T-cell (primary cell): ENCODE data around the gene GXYLT2. TPM values are rescaled to one million over a fixed set of nuclear protein-coding genes. Genes with fewer than 3 reads are reported as not detected.

ENCODE experiments used
- ATAC-seq, 4 experiments: fragments of 200-7000 bp in 3 of 4; fragments of 150-1000 bp in 1 of 4; cut with Tn5 transposase; replicated peaks in 1 of 4; 1 replicate in 3 of 4; 2 replicates in 1 of 4; pipeline ENCODE4 v1.10.0; 2021; ENCODE audit warnings: moderate library complexity in 3 of 4, mild to moderate bottlenecking in 2 of 4, moderate number of reproducible peaks in 1 of 4
- CTCF ChIA-PET, 2 donors: fragments of 300-600 bp; sonication (Branson Sonifier 250); formaldehyde crosslinking; loops; one replicate each; lab custom pipeline; 2022; ENCODE audit warnings: antibody characterized with exemption in 2 of 2; lab: Charles Lee
- POLR2A ChIA-PET, 2 donors: fragments of 300-600 bp; sonication (Branson Sonifier 250); formaldehyde crosslinking; loops; one replicate each; lab custom pipeline; 2022; ENCODE audit warnings: antibody characterized with exemption in 2 of 2; lab: Charles Lee
- DNase-seq, 35 experiments: peaks; one replicate each; pipeline versions ENCODE4 v3.0.0 to v3.0.0-alpha.2; 2013 to 2023
- H3K27ac ChIP-seq: one replicate; pipeline ENCODE4 v1.5.1; 2013; ENCODE audit warnings: low read length
- H3K27me3 ChIP-seq, 2 experiments: replicated peaks in 1 of 2; 1 replicate in 1 of 2; 2 replicates in 1 of 2; pipeline versions ENCODE4 v1.6.1 to v1.7.0; 2013; ENCODE audit warnings: low read length in 1 of 2, mixed read lengths in 1 of 2; ENCODE audit not compliant: control insufficient read depth in 2 of 2, insufficient read depth in 2 of 2; ENCODE audit errors: extremely low read depth in 1 of 2
- H3K36me3 ChIP-seq, 2 donors: 1 replicate in 1 of 2; 2 replicates in 1 of 2; pipeline versions ENCODE4 v1.6.1 to v1.7.0; 2013; ENCODE audit warnings: low read length in 1 of 2; ENCODE audit not compliant: control insufficient read depth in 2 of 2, insufficient read depth in 1 of 2; ENCODE audit errors: extremely low read depth in 1 of 2
- H3K4me1 ChIP-seq, 2 experiments: 1 replicate in 1 of 2; 2 replicates in 1 of 2; pipeline versions ENCODE4 v1.6.1 to v1.7.0; 2013; ENCODE audit warnings: low read length in 2 of 2, mixed read lengths in 1 of 2; ENCODE audit not compliant: insufficient read depth in 2 of 2, control insufficient read depth in 1 of 2; ENCODE audit errors: extremely low read depth in 1 of 2
- H3K4me3 ChIP-seq, 2 donors: 1 replicate in 1 of 2; 2 replicates in 1 of 2; pipeline versions ENCODE4 v1.5.1 to v1.7.0; 2013; ENCODE audit warnings: mild to moderate bottlenecking in 2 of 2, low read length in 1 of 2, moderate library complexity in 1 of 2; ENCODE audit not compliant: control insufficient read depth in 1 of 2; ENCODE audit errors: extremely low read depth in 1 of 2
- H3K9me3 ChIP-seq: 2 replicates; pipeline ENCODE4 v1.7.0; 2013
- H3K27ac Mint-ChIP-seq, 2 donors: one replicate each; pipeline ENCODE4 v1.8.0; 2020 to 2021; ENCODE audit warnings: mild to moderate bottlenecking in 2 of 2, mixed read lengths in 2 of 2
- H3K27me3 Mint-ChIP-seq, 2 donors: one replicate each; pipeline ENCODE4 v1.8.0; 2021 to 2022; ENCODE audit warnings: mixed read lengths in 2 of 2
- H3K36me3 Mint-ChIP-seq: one replicate; pipeline ENCODE4 v1.8.0; 2021; ENCODE audit warnings: mixed read lengths
- H3K4me1 Mint-ChIP-seq, 3 donors: one replicate each; pipeline ENCODE4 v1.8.0; 2020 to 2022; ENCODE audit warnings: mixed read lengths in 3 of 3, mild to moderate bottlenecking in 1 of 3
- H3K4me3 Mint-ChIP-seq, 3 donors: one replicate each; pipeline ENCODE4 v1.8.0; 2020 to 2022; ENCODE audit warnings: mild to moderate bottlenecking in 3 of 3, mixed read lengths in 3 of 3, moderate library complexity in 3 of 3
- H3K9me3 Mint-ChIP-seq, 3 donors: one replicate each; pipeline ENCODE4 v1.8.0; 2020 to 2022; ENCODE audit warnings: mixed read lengths in 3 of 3
- WGBS: methylation state at CpG from one replicate; pipeline ENCODE4 v1.1.5; 2013; ENCODE audit warnings: missing lambda C conversion rate; ENCODE audit not compliant: insufficient coverage; 5-methylcytosine and 5-hydroxymethylcytosine counted together
- total RNA-seq, 35 experiments: library from RNA in 6 of 35; stranded (reverse) in 6 of 35; fragments of 120-200 nt in 1 of 35; gene quantifications; one replicate each; pipeline versions ENCODE4 v1.2.1 to v1.2.4 and lab custom pipeline; 2013 to 2026

Gene GXYLT2
- total RNA-seq, 5 donors from 2014 or later (not counting 1 experiment from before 2014, with no cell fraction given) = 0.09 to 0.19 TPM; not detected in 3

GRCh38 chr3:72904163-72904562 lies 16.3 kb downstream of the GXYLT2 start:
- no peak for ATAC-seq
- Mint-ChIP-seq H3K36me3 (peaks cover 3% of the 10 kb centered on the region), H3K9me3 (no peaks in the 10 kb centered on the region), H3K4me1 (no peaks in the 10 kb centered on the region), H3K4me3 (no peak overlapping the region), H3K27ac (no peak overlapping the region), H3K27me3 (peaks cover 9% of the 10 kb centered on the region in 2 donors)
- Histone ChIP-seq H3K27ac (no peak overlapping the region), H3K9me3 (no peaks in the 10 kb centered on the region), H3K27me3 (no peaks in the 10 kb centered on the region), H3K4me1 (no peaks in the 10 kb centered on the region), H3K4me3 (no peak overlapping the region), H3K36me3 (no peaks in the 10 kb centered on the region)
- ChIA-PET CTCF (no interaction called here), POLR2A (no interaction called here)
- WGBS = no CpG with 5 or more reads among the region's 2 CpGs
- DNase-seq = no peak

DNA sequence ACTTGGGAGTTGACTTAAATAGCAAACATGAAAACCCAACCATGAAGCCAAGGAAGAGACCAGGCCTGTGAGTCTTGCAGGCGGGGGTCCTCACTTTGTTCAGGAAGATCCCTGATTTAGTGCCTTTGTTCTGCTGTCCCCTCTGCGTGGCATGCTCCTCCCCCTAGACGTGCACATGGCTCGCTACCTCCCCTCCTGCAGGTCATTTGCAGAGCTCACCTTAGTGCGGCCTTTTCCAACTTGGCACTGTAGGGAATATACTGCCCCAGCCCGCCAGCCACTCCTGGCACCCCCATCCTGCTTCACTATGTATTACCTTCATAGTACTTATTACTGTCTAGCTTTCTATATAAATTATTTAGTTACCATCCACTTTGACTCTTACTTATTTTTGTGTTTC lies 18.3 kb downstream of the GXYLT2 start:
- ChIA-PET CTCF (no interaction called here), POLR2A (no interaction called here)
- WGBS = 80% methylated on average over 5 of the region's 6 CpGs
- Mint-ChIP-seq H3K36me3 (peaks cover 3% of the 10 kb centered on the region), H3K9me3 (no peaks in the 10 kb centered on the region), H3K27me3 (peaks cover 7 to 9% of the 10 kb centered on the region in 2 donors), H3K27ac (no peak overlapping the region), H3K4me1 (no peaks in the 10 kb centered on the region), H3K4me3 (no peak overlapping the region)
- Histone ChIP-seq H3K4me3 (no peak overlapping the region), H3K4me1 (no peaks in the 10 kb centered on the region), H3K9me3 (no peaks in the 10 kb centered on the region), H3K27ac (no peak overlapping the region), H3K27me3 (no peaks in the 10 kb centered on the region), H3K36me3 (no peaks in the 10 kb centered on the region)
- DNase-seq (no peak), ATAC-seq (no peak)

- Histone ChIP-seq H3K27ac (no peak overlapping the region), H3K27me3 (no peaks in the 10 kb centered on the region), H3K4me1 (no peaks in the 10 kb centered on the region), H3K4me3 (no peak overlapping the region), H3K36me3 (no peaks in the 10 kb centered on the region), H3K9me3 (no peaks in the 10 kb centered on the region)
- Mint-ChIP-seq H3K27ac (no peak overlapping the region), H3K4me1 (no peaks in the 10 kb centered on the region), H3K27me3 (peaks cover 1 to 5% of the 10 kb centered on the region in 2 donors), H3K36me3 (no peaks in the 10 kb centered on the region), H3K4me3 (no peak overlapping the region), H3K9me3 (no peaks in the 10 kb centered on the region)
- ATAC-seq (no peak), DNase-seq (no peak)
- CTCF ChIA-PET = no interaction called here
- POLR2A ChIA-PET = no interaction called here
- 75% methylated on average over 3 of the region's 4 CpGs for WGBS
Observed at GRCh38 chr3:72907131-72907711, 19.4 kb downstream of the GXYLT2 start.

DNA sequence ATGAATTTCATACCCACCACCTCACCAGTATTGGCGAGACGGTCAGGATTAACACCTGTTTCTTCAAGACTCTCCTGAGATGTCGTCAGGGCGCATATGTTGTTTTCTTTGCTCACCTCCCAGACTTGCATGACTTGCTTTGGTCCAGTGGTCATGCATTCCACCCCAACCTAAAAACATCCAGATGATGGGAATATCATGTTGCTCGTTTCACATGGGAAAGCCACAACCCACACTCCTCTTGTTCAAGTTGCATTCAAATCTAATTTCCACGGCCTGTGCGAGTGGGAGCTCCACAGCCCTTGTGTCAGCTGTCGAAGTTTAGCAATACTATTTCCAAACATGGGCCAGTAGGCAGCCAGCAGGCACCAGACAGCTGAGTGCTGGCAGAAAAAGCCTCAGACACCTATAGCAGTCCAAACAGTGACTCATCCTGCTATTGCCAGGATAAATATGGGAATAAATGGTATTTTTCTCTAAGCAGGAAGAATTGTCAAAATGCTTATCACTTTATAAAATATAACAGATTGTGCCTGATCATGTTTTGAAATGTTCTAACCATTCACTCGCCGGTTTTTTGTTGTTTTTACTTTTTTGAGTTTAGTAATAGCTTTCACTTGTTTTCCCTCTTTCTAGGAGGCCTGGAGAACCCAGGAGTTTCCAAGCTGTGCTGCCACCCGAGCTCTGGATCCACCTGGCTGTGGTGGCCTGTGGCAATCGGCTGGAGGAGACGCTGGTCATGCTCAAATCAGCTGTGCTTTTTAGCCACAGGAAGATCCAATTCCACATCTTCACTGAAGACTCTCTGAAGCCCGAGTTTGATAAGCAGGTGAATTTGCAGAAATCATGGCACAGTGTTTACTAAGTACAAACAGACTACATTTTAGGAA lies 20.1 kb downstream of the GXYLT2 start:
- no peaks in the 10 kb centered on the region for H3K9me3 Mint-ChIP-seq
- ATAC-seq = no peak
- CTCF ChIA-PET = no interaction called here

DNA sequence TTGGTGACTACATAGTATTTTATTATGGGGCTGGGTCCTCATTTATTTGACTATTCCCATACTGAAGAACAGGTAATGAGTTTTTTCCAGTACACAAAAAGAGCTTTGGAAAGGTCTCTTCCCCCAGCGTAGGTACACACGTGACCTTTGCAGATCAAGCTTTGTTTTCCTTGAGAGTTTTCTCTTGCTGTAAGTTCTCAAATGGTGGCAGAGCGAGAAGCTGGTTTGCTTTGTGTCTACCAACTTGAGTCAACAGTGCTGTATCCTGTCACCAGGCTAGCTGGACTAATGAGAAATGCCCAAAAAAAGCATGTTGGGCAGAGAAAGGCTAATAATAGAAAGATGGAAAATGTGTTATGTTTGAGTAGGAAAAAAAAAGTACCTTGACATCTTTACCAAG lies 21.7 kb downstream of the GXYLT2 start:
- ChIA-PET CTCF (interaction anchor here in 1 of 2 donors (0.7 kb wide), 1 partner anchor 20 kb away, joined by 5 read pairs; no protein-coding TSS in a partner anchor), POLR2A (interaction anchor here in 1 of 2 donors (0.6 kb wide), 1 partner anchor 1010 kb away, joined by 3 read pairs; no protein-coding TSS in a partner anchor)
- Histone ChIP-seq H3K4me3 (no peak overlapping the region), H3K4me1 (no peaks in the 10 kb centered on the region), H3K36me3 (no peaks in the 10 kb centered on the region), H3K27ac (no peak overlapping the region), H3K27me3 (peaks cover 0 to 5% of the 10 kb centered on the region in 2 experiments), H3K9me3 (no peaks in the 10 kb centered on the region)
- H3K4me1 Mint-ChIP-seq = no peaks in the 10 kb centered on the region
- no peaks in the 10 kb centered on the region for H3K9me3 Mint-ChIP-seq
- H3K27me3 Mint-ChIP-seq = no peaks in the 10 kb centered on the region
- H3K4me3 Mint-ChIP-seq = no peak overlapping the region
- ATAC-seq = no peak
- DNase-seq = no peak
- H3K36me3 Mint-ChIP-seq = no peaks in the 10 kb centered on the region
- WGBS = 78% methylated on average over 3 of the region's 3 CpGs
- no peak overlapping the region for H3K27ac Mint-ChIP-seq

More for the DNA sequence above, 20.1 kb downstream of the GXYLT2 start:
- Histone ChIP-seq H3K36me3 (no peaks in the 10 kb centered on the region), H3K9me3 (no peaks in the 10 kb centered on the region), H3K4me1 (no peaks in the 10 kb centered on the region), H3K27ac (no peak overlapping the region), H3K4me3 (no peak overlapping the region), H3K27me3 (no peaks in the 10 kb centered on the region)
- Mint-ChIP-seq H3K27me3 (peaks cover 0 to 5% of the 10 kb centered on the region in 2 donors), H3K4me1 (no peaks in the 10 kb centered on the region), H3K36me3 (no peaks in the 10 kb centered on the region), H3K4me3 (no peak overlapping the region), H3K27ac (no peak overlapping the region)
- POLR2A ChIA-PET = no interaction called here
- DNase-seq = no peak
- 87% methylated on average over 7 of the region's 14 CpGs for WGBS

DNA sequence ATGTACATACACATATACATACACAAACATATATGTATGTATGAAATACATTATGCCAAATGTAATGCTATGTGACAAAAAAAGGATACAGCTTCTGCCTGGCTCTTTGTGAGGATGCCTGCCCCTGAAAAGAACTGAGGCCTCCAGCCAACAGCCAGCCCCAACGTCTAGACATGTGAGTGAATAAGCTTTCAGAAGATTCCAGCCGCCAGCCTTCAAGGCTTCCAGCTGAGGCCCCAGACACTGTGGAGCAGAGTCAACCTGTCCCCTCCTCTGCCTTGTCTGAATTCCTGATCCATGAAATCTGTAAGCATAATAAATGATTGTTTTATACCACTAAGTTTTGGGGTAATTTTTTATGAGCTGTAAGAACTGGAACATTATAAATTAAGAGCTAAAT lies 24.7 kb downstream of the GXYLT2 start:
- ATAC-seq (no peak), DNase-seq (no peak)
- no peaks in the 10 kb centered on the region for H3K36me3 Mint-ChIP-seq
- ChIA-PET CTCF (interaction anchor here in 1 of 2 donors (0.7 kb wide), 1 partner anchor 16 kb away, joined by 4 read pairs; no protein-coding TSS in a partner anchor), POLR2A (no interaction called here)
- no peaks in the 10 kb centered on the region for H3K9me3 ChIP-seq
- WGBS = 60% methylated on average over 1 of the region's 2 CpGs
- peaks cover 0 to 13% of the 10 kb centered on the region in 2 experiments for H3K27me3 ChIP-seq
- no peaks in the 10 kb centered on the region for H3K4me1 ChIP-seq
- no peaks in the 10 kb centered on the region for H3K4me1 Mint-ChIP-seq
- H3K9me3 Mint-ChIP-seq = no peaks in the 10 kb centered on the region
- no peaks in the 10 kb centered on the region for H3K36me3 ChIP-seq
- no peak overlapping the region for H3K27ac ChIP-seq
- H3K27me3 Mint-ChIP-seq = peaks cover 0 to 7% of the 10 kb centered on the region in 2 donors
- H3K4me3 Mint-ChIP-seq = no peak overlapping the region
- H3K27ac Mint-ChIP-seq = no peak overlapping the region
- no peak overlapping the region for H3K4me3 ChIP-seq
